Endothelial cell of umbilical vein (primary cell): Measurements from ENCODE around the gene CRKL. TPM values are rescaled to one million over a fixed set of nuclear protein-coding genes. Genes with fewer than 3 reads are reported as not detected.

ENCODE experiments used
- BruUV-seq: library from RNA; stranded (reverse); fragments of 400-500 nt; replicated peaks from 2 replicates; lab custom pipeline; 2021; lab: Mats Ljungman, UMichigan
- CTCF ChIA-PET: fragments of 300-600, 350-600 bp; sonication (Branson Sonifier 250); formaldehyde crosslinking; loops from one replicate; lab custom pipeline; 2021; ENCODE audit warnings: antibody characterized with exemption, inconsistent platforms; lab: Charles Lee
- POLR2A ChIA-PET: fragments of 300-600, 350-600 bp; sonication (Branson Sonifier 250); formaldehyde crosslinking; loops from one replicate; lab custom pipeline; 2021; ENCODE audit warnings: antibody characterized with exemption, inconsistent platforms; lab: Charles Lee
- DNase-seq: peaks from one replicate; pipeline ENCODE4 v3.0.0-alpha.2; 2011; ENCODE audit warnings: low read depth, low spot score
- FAIRE-seq: peaks from 2 replicates; lab custom pipeline; 2011; peaks lifted over from hg19 to GRCh38; lab: Jason Lieb, UNC
- H2AFZ ChIP-seq: 2 replicates; pipeline ENCODE4 v1.6.0; 2012; ENCODE audit warnings: low read depth, low read length, control low read depth, inconsistent platforms
- H3K27ac ChIP-seq: 2 replicates; pipeline ENCODE4 v1.5.1; 2011; ENCODE audit warnings: low read depth, mild to moderate bottlenecking, control low read depth, low read length, moderate library complexity; ENCODE audit not compliant: insufficient read depth
- H3K27me3 ChIP-seq, 2 experiments: 2 replicates each; pipeline versions ENCODE4 v1.6.0 to v1.6.1; 2011; ENCODE audit warnings: low read length in 2 of 2, mixed read lengths in 1 of 2; ENCODE audit not compliant: control insufficient read depth in 2 of 2, insufficient read depth in 2 of 2
- H3K36me3 ChIP-seq, 2 experiments: 2 replicates in 1 of 2; 3 replicates in 1 of 2; pipeline ENCODE4 v1.5.1; 2011; ENCODE audit warnings: low read length in 2 of 2, mild to moderate bottlenecking in 1 of 2, moderate library complexity in 1 of 2; ENCODE audit not compliant: control insufficient read depth in 2 of 2, insufficient read depth in 2 of 2; ENCODE audit errors: extremely low read depth in 1 of 2
- H3K4me1 ChIP-seq: 3 replicates; pipeline ENCODE4 v1.5.1; 2011; ENCODE audit warnings: mild to moderate bottlenecking, low read length; ENCODE audit not compliant: control insufficient read depth, insufficient read depth; ENCODE audit errors: extremely low read depth
- H3K4me2 ChIP-seq: 2 replicates; pipeline ENCODE4 v1.6.1; 2011; ENCODE audit warnings: low read length, control low read depth, mixed read lengths; ENCODE audit not compliant: insufficient read depth
- H3K4me3 ChIP-seq, 3 experiments: fragments of 200-600 bp in 1 of 3; sonication (generic), shearing (Covaris generic) in 1 of 3; replicated peaks in 1 of 3; 2 replicates each; pipeline ENCODE4 v1.5.1; 2011 to 2016; ENCODE audit warnings: control low read depth in 3 of 3, low read length in 3 of 3, mild to moderate bottlenecking in 2 of 3, inconsistent platforms in 1 of 3, low read depth in 1 of 3, moderate library complexity in 1 of 3; ENCODE audit not compliant: insufficient read depth in 1 of 3
- H3K79me2 ChIP-seq: 2 replicates; pipeline ENCODE4 v1.6.0; 2012; ENCODE audit warnings: low read length, inconsistent platforms; ENCODE audit not compliant: control insufficient read depth, insufficient read depth
- H3K9ac ChIP-seq: replicated peaks from 2 replicates; pipeline ENCODE3; 2011; ENCODE audit warnings: low read length, control low read depth; ENCODE audit not compliant: insufficient read depth; ENCODE audit errors: extremely low read depth
- H3K9me1 ChIP-seq: replicated peaks from 3 replicates; pipeline ENCODE4 v1.6.0; 2011; ENCODE audit warnings: mild to moderate bottlenecking, low read length; ENCODE audit not compliant: control insufficient read depth, insufficient read depth; ENCODE audit errors: extremely low read depth
- H3K9me3 ChIP-seq: replicated peaks from 2 replicates; pipeline ENCODE4 v1.5.1; 2012; ENCODE audit warnings: low read length, inconsistent platforms; ENCODE audit not compliant: control insufficient read depth, insufficient read depth
- H4K20me1 ChIP-seq: replicated peaks from 2 replicates; pipeline ENCODE3; 2011; ENCODE audit warnings: mild to moderate bottlenecking, low read length; ENCODE audit not compliant: control insufficient read depth, insufficient read depth; ENCODE audit errors: extremely low read depth
- EZH2 ChIP-seq: IDR thresholded peaks from 2 replicates; pipeline ENCODE4 v1.6.1; 2012; ENCODE audit warnings: borderline replicate concordance, low read depth, mild to moderate bottlenecking, moderate library complexity, low read length, inconsistent platforms; ENCODE audit not compliant: severe bottlenecking
- FOS ChIP-seq: IDR thresholded peaks from 2 replicates; pipeline ENCODE4 v1.6.1; 2011; ENCODE audit warnings: mild to moderate bottlenecking, low read length, moderate library complexity, borderline replicate concordance; ENCODE audit not compliant: insufficient read depth
- GATA2 ChIP-seq: IDR thresholded peaks from 2 replicates; pipeline ENCODE4 v1.7.0; 2011; ENCODE audit warnings: low read depth, mild to moderate bottlenecking, moderate library complexity, mixed read lengths, low read length; ENCODE audit not compliant: insufficient read length, insufficient read depth
- JUN ChIP-seq: IDR thresholded peaks from 2 replicates; pipeline ENCODE4 v1.6.1; 2011; ENCODE audit warnings: borderline replicate concordance, low read depth; ENCODE audit not compliant: insufficient read length, insufficient read depth
- MYC ChIP-seq: IDR thresholded peaks from one replicate; pipeline ENCODE4 v1.6.1; 2011; ENCODE audit warnings: mild to moderate bottlenecking, low read depth, low read length
- POLR2A ChIP-seq: IDR thresholded peaks from 2 replicates; pipeline ENCODE4 v1.6.1; 2012; ENCODE audit warnings: low read depth, mild to moderate bottlenecking, control low read depth, low read length
- POLR2AphosphoS5 ChIP-seq: IDR thresholded peaks from 2 replicates; pipeline ENCODE4 v1.6.1; 2012; ENCODE audit warnings: low read depth, mild to moderate bottlenecking, control low read depth, low read length, moderate library complexity; ENCODE audit not compliant: insufficient read depth
- dilution Hi-C: fragments of 300-500 bp; cut with MboI; formaldehyde crosslinking; loops from one replicate; pipeline ENCODE4 v1.15.0; 2019; ENCODE audit warnings: low sequenced_read_pairs; ENCODE audit not compliant: extremely low pct_ligation_motif_present
- intact Hi-C: fragments of 100-400 bp; cut with micrococcal nuclease; formaldehyde crosslinking; loops from one replicate; pipeline ENCODE4 v1.10.0; 2022
- polyA plus RNA-seq, 4 experiments: library from polyadenylated mRNA; depleted of rRNA in 3 of 4; stranded (reverse) in 3 of 4; unstranded in 1 of 4; fragments of >200 nt; gene quantifications; 2 replicates each; pipeline versions ENCODE4 v1.2.1 to v1.2.3, GENCODE V29; 2011 to 2012; ENCODE audit warnings: missing spikeins in 1 of 4
- total RNA-seq: library from RNA; stranded (reverse); gene quantifications from 2 replicates; pipeline ENCODE4 v1.2.3, GENCODE V29; 2021
- TF ChIP-seq, protein P1 (sequence below): IDR thresholded peaks from 2 replicates; pipeline ENCODE4 v1.6.1; 2011; ENCODE audit not compliant: insufficient read depth, insufficient read length
- TF ChIP-seq, protein P2 (sequence below), 2 donors: IDR thresholded peaks; 1 replicate in 1 of 2; 2 replicates in 1 of 2; pipeline ENCODE4 v1.5.1; 2011; ENCODE audit warnings: low read length in 2 of 2, mild to moderate bottlenecking in 2 of 2, moderate library complexity in 2 of 2, control low read depth in 1 of 2, inconsistent platforms in 1 of 2, low read depth in 1 of 2; ENCODE audit not compliant: insufficient read depth in 1 of 2; ENCODE audit errors: extremely low read depth in 1 of 2

Gene CRKL
- total and polyA plus RNA-seq, 2 donors (not counting 3 experiments of a cell fraction or from before 2014, with no cell fraction given): 18.0 to 50.6 TPM

DNA sequence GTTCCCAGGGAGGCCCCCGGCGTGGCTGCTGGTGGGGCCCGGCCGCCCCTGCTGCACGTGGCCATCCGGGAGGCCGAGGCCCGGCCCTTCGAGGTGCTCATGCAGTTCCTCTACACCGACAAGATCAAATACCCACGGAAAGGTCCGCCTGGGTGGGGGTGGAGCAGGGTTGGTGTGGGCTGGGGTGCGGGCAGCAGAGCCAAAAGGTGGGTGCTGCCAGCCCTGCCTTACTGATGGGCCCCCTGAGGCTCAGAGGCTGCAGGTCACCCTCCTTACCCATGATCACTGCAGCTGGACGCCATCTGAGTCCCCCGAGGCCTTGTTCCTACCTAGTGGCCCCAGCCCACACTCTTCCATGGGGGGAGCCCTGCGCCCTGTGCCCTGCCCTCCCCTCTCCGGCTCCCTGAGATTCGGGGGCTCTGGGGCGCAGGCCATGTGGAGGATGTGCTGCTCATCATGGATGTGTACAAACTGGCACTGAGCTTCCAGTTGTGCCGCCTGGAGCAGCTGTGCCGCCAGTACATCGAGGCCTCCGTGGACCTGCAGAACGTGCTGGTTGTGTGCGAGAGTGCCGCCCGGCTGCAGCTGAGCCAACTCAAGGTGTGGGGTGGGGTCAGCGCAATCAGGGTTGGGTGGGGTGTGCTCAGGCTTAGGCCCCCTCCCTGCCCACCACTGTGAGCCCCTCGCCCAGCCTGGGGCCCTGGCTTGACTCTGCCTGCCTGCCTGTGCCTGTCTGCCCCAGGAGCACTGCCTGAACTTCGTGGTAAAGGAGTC, 77.1 kb downstream of the CRKL start:
- H3K4me3 ChIP-seq: no peak overlapping the region
- H3K27ac ChIP-seq: no peak overlapping the region
- H4K20me1 ChIP-seq: no peaks in the 10 kb centered on the region
- DNase-seq (no peak), FAIRE-seq (no peak)
- H3K9me1 ChIP-seq: no peaks in the 10 kb centered on the region
- peaks cover 5 to 36% of the 10 kb centered on the region in 2 experiments for H3K36me3 ChIP-seq
- H3K4me2 ChIP-seq: no peak overlapping the region
- ChIA-PET POLR2A (no interaction called here), CTCF (interaction anchor here (2.3 kb wide), 1 partner anchor 12 kb away, joined by 5 read pairs; the partner anchor contains the start of gene LZTR1)
- dilution Hi-C loops: no loop called here
- H2AFZ ChIP-seq: no peak overlapping the region
- intact Hi-C loops: no loop called here
- no peaks in the 10 kb centered on the region for H3K79me2 ChIP-seq
- BruUV-seq: no TSS peak
- H3K4me1 ChIP-seq: no peaks in the 10 kb centered on the region
- H3K27me3 ChIP-seq: no peaks in the 10 kb centered on the region
- H3K9me3 ChIP-seq: no peaks in the 10 kb centered on the region
- H3K9ac ChIP-seq: no peak overlapping the region
- no peak for TF ChIP-seq POLR2AphosphoS5
- no peak for TF ChIP-seq EZH2
- no peak for TF ChIP-seq MYC
- TF ChIP-seq, protein P1, sequence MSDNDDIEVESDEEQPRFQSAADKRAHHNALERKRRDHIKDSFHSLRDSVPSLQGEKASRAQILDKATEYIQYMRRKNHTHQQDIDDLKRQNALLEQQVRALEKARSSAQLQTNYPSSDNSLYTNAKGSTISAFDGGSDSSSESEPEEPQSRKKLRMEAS: no peak
- TF ChIP-seq POLR2A: no peak
- TF ChIP-seq, protein P2, sequence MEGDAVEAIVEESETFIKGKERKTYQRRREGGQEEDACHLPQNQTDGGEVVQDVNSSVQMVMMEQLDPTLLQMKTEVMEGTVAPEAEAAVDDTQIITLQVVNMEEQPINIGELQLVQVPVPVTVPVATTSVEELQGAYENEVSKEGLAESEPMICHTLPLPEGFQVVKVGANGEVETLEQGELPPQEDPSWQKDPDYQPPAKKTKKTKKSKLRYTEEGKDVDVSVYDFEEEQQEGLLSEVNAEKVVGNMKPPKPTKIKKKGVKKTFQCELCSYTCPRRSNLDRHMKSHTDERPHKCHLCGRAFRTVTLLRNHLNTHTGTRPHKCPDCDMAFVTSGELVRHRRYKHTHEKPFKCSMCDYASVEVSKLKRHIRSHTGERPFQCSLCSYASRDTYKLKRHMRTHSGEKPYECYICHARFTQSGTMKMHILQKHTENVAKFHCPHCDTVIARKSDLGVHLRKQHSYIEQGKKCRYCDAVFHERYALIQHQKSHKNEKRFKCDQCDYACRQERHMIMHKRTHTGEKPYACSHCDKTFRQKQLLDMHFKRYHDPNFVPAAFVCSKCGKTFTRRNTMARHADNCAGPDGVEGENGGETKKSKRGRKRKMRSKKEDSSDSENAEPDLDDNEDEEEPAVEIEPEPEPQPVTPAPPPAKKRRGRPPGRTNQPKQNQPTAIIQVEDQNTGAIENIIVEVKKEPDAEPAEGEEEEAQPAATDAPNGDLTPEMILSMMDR (IDR thresholded peaks at IDR 0.05; ENCODE audit: extremely low read depth in 1 of 2, insufficient read depth in 1 of 2, low read depth in 1 of 2, low read length in 2 of 2): no peak
- TF ChIP-seq FOS: no peak
- TF ChIP-seq JUN: no peak
- TF ChIP-seq GATA2: no peak
